ENCODE results near the gene EEF1G.

The EEF1G gene

DNA sequence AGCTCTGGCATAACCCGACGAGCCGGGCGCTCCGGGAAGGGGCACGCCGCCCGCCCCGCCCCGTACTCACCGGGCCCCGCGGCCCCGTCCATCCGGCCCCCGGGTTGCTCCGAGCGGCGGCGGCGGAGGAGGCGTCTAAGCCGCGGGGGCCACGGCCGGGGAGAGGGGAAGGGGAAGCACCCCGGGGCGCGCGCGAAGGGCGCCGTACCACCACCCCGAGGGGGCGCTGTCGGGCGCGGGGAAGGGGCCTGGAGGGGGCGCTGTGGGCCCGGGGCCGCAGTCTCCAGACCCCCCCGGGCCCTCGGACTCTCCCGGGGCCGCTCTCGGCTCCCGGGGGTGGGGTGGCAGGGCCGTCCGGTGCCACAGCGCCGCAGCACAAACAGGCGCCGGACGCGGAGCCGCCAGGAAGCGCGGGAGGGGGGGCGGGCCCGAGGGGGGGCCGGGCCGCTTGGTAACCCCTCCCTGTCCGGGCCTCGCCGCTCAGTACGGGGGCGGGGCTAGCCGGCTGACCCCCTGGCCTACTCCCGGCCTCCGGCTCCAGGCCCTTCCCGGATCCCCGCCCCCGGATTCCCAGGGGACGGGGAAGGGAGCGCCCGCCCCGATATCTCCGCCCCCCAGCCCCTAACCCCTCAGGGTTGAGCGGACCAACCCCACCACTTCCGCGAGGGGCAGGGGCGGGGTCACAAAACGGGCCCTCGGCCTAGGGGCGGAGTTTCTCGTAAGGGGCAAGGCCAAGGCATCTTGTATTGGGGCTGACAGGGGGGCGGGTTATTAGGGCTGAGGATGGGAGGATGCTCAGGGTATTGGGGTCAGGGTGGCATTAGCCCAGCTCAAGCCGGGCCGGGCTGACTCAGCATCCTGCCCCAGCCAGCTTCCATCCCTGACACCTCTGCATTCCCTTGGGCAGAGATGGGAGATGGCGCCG, 38.9 kb upstream of the EEF1G start, which contains the start of the genes EML3 and ROM1:
EML3 (minus strand) TSS at position 410 of the 925 bp plus-strand sequence; CDS start at position 92, 318 bp downstream.
ROM1 (plus strand) TSS at position 892 of the 925 bp plus-strand sequence; CDS start at position 917, 25 bp downstream.
- Histone ChIP-seq H3K4me1 (ENCODE audit: control insufficient read depth, insufficient read depth, low read length) (no peaks in the 10 kb centered on the region), H3K27ac (ENCODE audit: extremely low read depth, low read depth, low read length) (peak within 1 kb of the TSS; percentile 64)
- TF ChIP-seq BCL11A (tag by site-specific recombination; IDR thresholded peaks at IDR 0.05; ENCODE audit: low read depth) (no peak), PATZ1 (tag by site-specific recombination; IDR thresholded peaks at IDR 0.05) (peak; percentile 79), KLF8 (tag by site-specific recombination; IDR thresholded peaks at IDR 0.05) (peak; percentile 40; the same call in 1 of the 2 replicates), ZSCAN23 (tag by site-specific recombination; IDR thresholded peaks at IDR 0.05) (no peak), ZNF140 (tag by site-specific recombination; IDR thresholded peaks at IDR 0.05) (no peak), ZNF266 (tag by site-specific recombination; IDR thresholded peaks at IDR 0.05; ENCODE audit: low read depth) (no peak), ZBTB26 (tag by site-specific recombination; optimal IDR thresholded peaks at IDR 0.05) (peak; percentile 39), ZNF513 (tag by site-specific recombination; IDR thresholded peaks at IDR 0.05) (0 out of 2 replicates have a peak, but pooled peaks have one; percentile 35), ZBTB10 (tag by site-specific recombination; IDR thresholded peaks at IDR 0.05) (no peak), ZNF629 (tag by site-specific recombination; IDR thresholded peaks at IDR 0.05) (no peak), KLF9 (tag by site-specific recombination; IDR thresholded peaks at IDR 0.05; ENCODE audit: low read depth) (peak; percentile 63; the same call in 1 of the 2 replicates), ZNF248 (tag by site-specific recombination; IDR thresholded peaks at IDR 0.05) (no peak), ZNF169 (tag by site-specific recombination; IDR thresholded peaks at IDR 0.05) (no peak), ZNF174 (tag by site-specific recombination; IDR thresholded peaks at IDR 0.05) (no peak), ZNF561 (tag by site-specific recombination; IDR thresholded peaks at IDR 0.05; ENCODE audit: borderline replicate concordance) (peak; percentile 82), ZNF175 (tag by site-specific recombination; IDR thresholded peaks at IDR 0.05) (no peak)
- TF ChIP-seq, protein P1, sequence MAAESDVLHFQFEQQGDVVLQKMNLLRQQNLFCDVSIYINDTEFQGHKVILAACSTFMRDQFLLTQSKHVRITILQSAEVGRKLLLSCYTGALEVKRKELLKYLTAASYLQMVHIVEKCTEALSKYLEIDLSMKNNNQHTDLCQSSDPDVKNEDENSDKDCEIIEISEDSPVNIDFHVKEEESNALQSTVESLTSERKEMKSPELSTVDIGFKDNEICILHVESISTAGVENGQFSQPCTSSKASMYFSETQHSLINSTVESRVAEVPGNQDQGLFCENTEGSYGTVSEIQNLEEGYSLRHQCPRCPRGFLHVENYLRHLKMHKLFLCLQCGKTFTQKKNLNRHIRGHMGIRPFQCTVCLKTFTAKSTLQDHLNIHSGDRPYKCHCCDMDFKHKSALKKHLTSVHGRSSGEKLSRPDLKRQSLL (tag by site-specific recombination; IDR thresholded peaks at IDR 0.05) = no peak
- TF ChIP-seq, protein P2, sequence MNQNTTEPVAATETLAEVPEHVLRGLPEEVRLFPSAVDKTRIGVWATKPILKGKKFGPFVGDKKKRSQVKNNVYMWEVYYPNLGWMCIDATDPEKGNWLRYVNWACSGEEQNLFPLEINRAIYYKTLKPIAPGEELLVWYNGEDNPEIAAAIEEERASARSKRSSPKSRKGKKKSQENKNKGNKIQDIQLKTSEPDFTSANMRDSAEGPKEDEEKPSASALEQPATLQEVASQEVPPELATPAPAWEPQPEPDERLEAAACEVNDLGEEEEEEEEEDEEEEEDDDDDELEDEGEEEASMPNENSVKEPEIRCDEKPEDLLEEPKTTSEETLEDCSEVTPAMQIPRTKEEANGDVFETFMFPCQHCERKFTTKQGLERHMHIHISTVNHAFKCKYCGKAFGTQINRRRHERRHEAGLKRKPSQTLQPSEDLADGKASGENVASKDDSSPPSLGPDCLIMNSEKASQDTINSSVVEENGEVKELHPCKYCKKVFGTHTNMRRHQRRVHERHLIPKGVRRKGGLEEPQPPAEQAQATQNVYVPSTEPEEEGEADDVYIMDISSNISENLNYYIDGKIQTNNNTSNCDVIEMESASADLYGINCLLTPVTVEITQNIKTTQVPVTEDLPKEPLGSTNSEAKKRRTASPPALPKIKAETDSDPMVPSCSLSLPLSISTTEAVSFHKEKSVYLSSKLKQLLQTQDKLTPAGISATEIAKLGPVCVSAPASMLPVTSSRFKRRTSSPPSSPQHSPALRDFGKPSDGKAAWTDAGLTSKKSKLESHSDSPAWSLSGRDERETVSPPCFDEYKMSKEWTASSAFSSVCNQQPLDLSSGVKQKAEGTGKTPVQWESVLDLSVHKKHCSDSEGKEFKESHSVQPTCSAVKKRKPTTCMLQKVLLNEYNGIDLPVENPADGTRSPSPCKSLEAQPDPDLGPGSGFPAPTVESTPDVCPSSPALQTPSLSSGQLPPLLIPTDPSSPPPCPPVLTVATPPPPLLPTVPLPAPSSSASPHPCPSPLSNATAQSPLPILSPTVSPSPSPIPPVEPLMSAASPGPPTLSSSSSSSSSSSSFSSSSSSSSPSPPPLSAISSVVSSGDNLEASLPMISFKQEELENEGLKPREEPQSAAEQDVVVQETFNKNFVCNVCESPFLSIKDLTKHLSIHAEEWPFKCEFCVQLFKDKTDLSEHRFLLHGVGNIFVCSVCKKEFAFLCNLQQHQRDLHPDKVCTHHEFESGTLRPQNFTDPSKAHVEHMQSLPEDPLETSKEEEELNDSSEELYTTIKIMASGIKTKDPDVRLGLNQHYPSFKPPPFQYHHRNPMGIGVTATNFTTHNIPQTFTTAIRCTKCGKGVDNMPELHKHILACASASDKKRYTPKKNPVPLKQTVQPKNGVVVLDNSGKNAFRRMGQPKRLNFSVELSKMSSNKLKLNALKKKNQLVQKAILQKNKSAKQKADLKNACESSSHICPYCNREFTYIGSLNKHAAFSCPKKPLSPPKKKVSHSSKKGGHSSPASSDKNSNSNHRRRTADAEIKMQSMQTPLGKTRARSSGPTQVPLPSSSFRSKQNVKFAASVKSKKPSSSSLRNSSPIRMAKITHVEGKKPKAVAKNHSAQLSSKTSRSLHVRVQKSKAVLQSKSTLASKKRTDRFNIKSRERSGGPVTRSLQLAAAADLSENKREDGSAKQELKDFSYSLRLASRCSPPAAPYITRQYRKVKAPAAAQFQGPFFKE (tag by site-specific recombination; IDR thresholded peaks at IDR 0.05; ENCODE audit: borderline replicate concordance) = no peak
- TF ChIP-seq, protein P3, sequence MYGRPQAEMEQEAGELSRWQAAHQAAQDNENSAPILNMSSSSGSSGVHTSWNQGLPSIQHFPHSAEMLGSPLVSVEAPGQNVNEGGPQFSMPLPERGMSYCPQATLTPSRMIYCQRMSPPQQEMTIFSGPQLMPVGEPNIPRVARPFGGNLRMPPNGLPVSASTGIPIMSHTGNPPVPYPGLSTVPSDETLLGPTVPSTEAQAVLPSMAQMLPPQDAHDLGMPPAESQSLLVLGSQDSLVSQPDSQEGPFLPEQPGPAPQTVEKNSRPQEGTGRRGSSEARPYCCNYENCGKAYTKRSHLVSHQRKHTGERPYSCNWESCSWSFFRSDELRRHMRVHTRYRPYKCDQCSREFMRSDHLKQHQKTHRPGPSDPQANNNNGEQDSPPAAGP (tag by site-specific recombination; IDR thresholded peaks at IDR 0.05) = no peak

More for the DNA sequence above, 38.9 kb upstream of the EEF1G start, which contains the start of the genes EML3 and ROM1:
- POLR2A ChIA-PET = interaction anchor here (0.7 to 4.1 kb wide), 11 partner anchors 9 to 243 kb away, joined by 3 to 31 read pairs (median 5); partner anchors contain the start of genes B3GAT3, EEF1G, HNRNPUL2 and INTS5
- Histone ChIP-seq H3K36me3 (ENCODE audit: control insufficient read depth in 2 of 2, insufficient read depth in 1 of 2, low read length in 2 of 2) (peaks cover 0 to 55% of the 10 kb centered on the region in 2 experiments; a peak in 2 of 3 replicates), H3K9me3 (ENCODE audit: control insufficient read depth, insufficient read depth, low read depth, low read length) (no peaks in the 10 kb centered on the region), H3K4me3 (ENCODE audit: low read depth, low read length) (peak within 1 kb of the TSS; percentile 55)
- CTCF ChIA-PET = interaction anchor here (0.5 to 3.2 kb wide), 17 partner anchors 9 to 218 kb away, joined by 3 to 19 read pairs (median 4); partner anchors contain the start of genes B3GAT3, MTA2 and TUT1
